SK-N-SH (cell line): ENCODE data around the gene ZNF283. TPM values are rescaled to one million over a fixed set of nuclear protein-coding genes. Genes with fewer than 3 reads are reported as not detected.
A peak's percentile ranks its signal among the peaks of the same experiment; 100 is the strongest.
"Not testable (repeated sequence)": the region's sequence is repeated elsewhere in the genome, so short reads cannot be mapped to it uniquely, and the experiment has no call there.

Experiments used
- CTCF ChIA-PET: fragments of 300-600, 350-600 bp; formaldehyde crosslinking; extraction: SDS; loops from one replicate; lab custom pipeline; 2021; lab: Yijun Ruan, JAX
- POLR2A ChIA-PET: fragments of 350-600 bp; sonication (Branson Sonifier 250); formaldehyde crosslinking; extraction: SDS; loops from one replicate; lab custom pipeline; 2020; ENCODE audit warnings: antibody characterized with exemption, inconsistent platforms; lab: Yijun Ruan, JAX
- DNase-seq: peaks from one replicate; pipeline ENCODE4 v3.0.0; 2012
- H2AFZ ChIP-seq: fragments of 200-600 bp; sonication (generic); 2 replicates; pipeline ENCODE4 v1.8.1; 2016; ENCODE audit warnings: antibody characterized with exemption, mild to moderate bottlenecking, low read depth
- H3F3A ChIP-seq: fragments of 200-600 bp; sonication (generic); replicated peaks from 2 replicates; pipeline ENCODE3; 2016; ENCODE audit warnings: antibody characterized with exemption, mild to moderate bottlenecking; ENCODE audit not compliant: insufficient read depth
- H3K27ac ChIP-seq, 2 experiments: fragments of 200-500 bp in 1 of 2; fragments of 200-600 bp in 1 of 2; sonication (Bioruptor generic) in 1 of 2; sonication (generic), shearing (Covaris generic) in 1 of 2; 2 replicates each; pipeline versions ENCODE4 v1.5.1 to v1.6.1; 2014 to 2016; ENCODE audit warnings: low read depth in 2 of 2, inconsistent platforms in 1 of 2, low read length in 1 of 2, mild to moderate bottlenecking in 1 of 2, mixed read lengths in 1 of 2
- H3K27me3 ChIP-seq: fragments of 200-600 bp; sonication (generic), shearing (Covaris generic); 2 replicates; pipeline ENCODE4 v1.6.1; 2016; ENCODE audit warnings: mixed run types; ENCODE audit not compliant: insufficient read depth
- H3K36me3 ChIP-seq, 2 experiments: fragments of 200-500 bp in 1 of 2; fragments of 200-600 bp in 1 of 2; sonication (Bioruptor generic) in 1 of 2; sonication (generic) in 1 of 2; replicated peaks in 1 of 2; 2 replicates each; pipeline versions ENCODE3 to v1.5.1; 2014 to 2016; ENCODE audit warnings: low read length in 1 of 2, mild to moderate bottlenecking in 1 of 2; ENCODE audit not compliant: insufficient read depth in 2 of 2, control insufficient read depth in 1 of 2
- H3K4me1 ChIP-seq, 2 experiments: fragments of 200-500 bp in 1 of 2; fragments of 200-600 bp in 1 of 2; sonication (Bioruptor generic) in 1 of 2; sonication (generic), shearing (Covaris generic) in 1 of 2; 2 replicates each; pipeline versions ENCODE4 v1.5.1 to v1.6.1; 2014 to 2016; ENCODE audit warnings: low read depth in 1 of 2, low read length in 1 of 2, mixed run types in 1 of 2; ENCODE audit not compliant: insufficient read depth in 2 of 2, control insufficient read depth in 1 of 2
- H3K4me2 ChIP-seq: fragments of 200-600 bp; sonication (generic), shearing (Covaris generic); 2 replicates; pipeline ENCODE4 v1.6.1; 2017; ENCODE audit warnings: mixed run types
- H3K4me3 ChIP-seq, 2 experiments: fragments of 200-500 bp in 1 of 2; fragments of 200-600 bp in 1 of 2; sonication (Bioruptor generic) in 1 of 2; sonication (generic), shearing (Covaris generic) in 1 of 2; 2 replicates each; pipeline versions ENCODE4 v1.5.1 to v1.8.1; 2014 to 2016; ENCODE audit warnings: low read depth in 2 of 2, inconsistent platforms in 1 of 2, low read length in 1 of 2, mild to moderate bottlenecking in 1 of 2, mixed read lengths in 1 of 2, moderate library complexity in 1 of 2
- H3K79me2 ChIP-seq: fragments of 200-600 bp; sonication (generic); 2 replicates; pipeline ENCODE4 v1.8.1; 2017; ENCODE audit warnings: mild to moderate bottlenecking; ENCODE audit not compliant: insufficient read depth
- H3K9ac ChIP-seq: fragments of 200-600 bp; sonication (generic); 2 replicates; pipeline ENCODE4 v1.6.1; 2017; ENCODE audit warnings: mixed run types
- H3K9me2 ChIP-seq: fragments of 200-600 bp; sonication (generic); 2 replicates; pipeline ENCODE4 v1.6.1; 2017; ENCODE audit warnings: mixed run types
- H3K9me3 ChIP-seq: fragments of 200-600 bp; sonication (generic); 2 replicates; pipeline ENCODE4 v1.6.1; 2017; ENCODE audit warnings: mixed run types, mild to moderate bottlenecking, moderate library complexity
- H4K20me1 ChIP-seq: fragments of 200-600 bp; sonication (generic); 2 replicates; pipeline ENCODE4 v1.6.1; 2017; ENCODE audit warnings: mild to moderate bottlenecking, mixed run types; ENCODE audit not compliant: insufficient read depth
- ELF1 ChIP-seq: IDR thresholded peaks from 2 replicates; pipeline ENCODE4 v1.4.0; 2012
- MAX ChIP-seq: IDR thresholded peaks from 2 replicates; pipeline ENCODE4 v1.4.0; 2012; ENCODE audit warnings: low read depth
- MEF2A ChIP-seq: IDR thresholded peaks from 2 replicates; pipeline ENCODE4 v1.4.0; 2012; ENCODE audit warnings: low read depth, borderline replicate concordance
- NFIC ChIP-seq: IDR thresholded peaks from 2 replicates; pipeline ENCODE4 v1.4.0; 2012; ENCODE audit warnings: borderline replicate concordance
- PBX3 ChIP-seq: IDR thresholded peaks from 2 replicates; pipeline ENCODE4; 2012
- RAD21 ChIP-seq: IDR thresholded peaks from 2 replicates; pipeline ENCODE4 v1.6.1; 2012; ENCODE audit warnings: mild to moderate bottlenecking, low read length
- REST ChIP-seq: IDR thresholded peaks from 2 replicates; pipeline ENCODE4 v1.6.1; 2012; ENCODE audit warnings: mild to moderate bottlenecking, low read depth, low read length, moderate library complexity
- RFX5 ChIP-seq: IDR thresholded peaks from 2 replicates; pipeline ENCODE4 v1.6.1; 2012; ENCODE audit warnings: mild to moderate bottlenecking, improper control_type of control experiment, low read length
- SIN3A ChIP-seq: IDR thresholded peaks from 2 replicates; pipeline ENCODE4 v1.6.1; 2012; ENCODE audit warnings: low read depth, mild to moderate bottlenecking, low read length, moderate library complexity, borderline replicate concordance
- TCF12 ChIP-seq: IDR thresholded peaks from 2 replicates; pipeline ENCODE4 v1.4.0; 2012
- USF2 ChIP-seq: fragments of 150-350 bp; IDR thresholded peaks from 2 replicates; pipeline ENCODE4 v1.6.1; 2017; ENCODE audit warnings: antibody characterized with exemption, low read length, low read depth, borderline replicate concordance
- WGBS: methylation state at CpG from one replicate; pipeline ENCODE4 v1.1.6; 2017; ENCODE audit warnings: low lambda C conversion rate; 5-methylcytosine and 5-hydroxymethylcytosine counted together
- polyA plus RNA-seq, 3 experiments: library from polyadenylated mRNA; depleted of rRNA; stranded (reverse); fragments of >200 nt; gene quantifications; 2 replicates each; pipeline ENCODE4 v1.2.3, GENCODE V29; 2012

ZNF283 gene
- polyA plus RNA-seq, 1 of the 3 experiments (the other 2 are of a cell fraction) = 1.6 TPM

- no peak for DNase-seq
- POLR2A ChIA-PET = no interaction called here
- Histone ChIP-seq H3F3A (no peaks in the 10 kb centered on the region), H3K9ac (no peak within 1 kb of the TSS), H3K36me3 (no peaks in the 10 kb centered on the region), H3K27ac (no peak within 1 kb of the TSS), H3K9me2 (no peaks in the 10 kb centered on the region), H3K27me3 (peaks cover under 1% of the 10 kb centered on the region; the same call in 1 of the 2 replicates), H4K20me1 (no peaks in the 10 kb centered on the region), H3K9me3 (no peaks in the 10 kb centered on the region), H3K79me2 (no peaks in the 10 kb centered on the region), H2AFZ (no peak within 1 kb of the TSS), H3K4me2 (no peak within 1 kb of the TSS), H3K4me1 (peaks cover 0 to 7% of the 10 kb centered on the region in 2 experiments; a peak in 1 of 4 replicates), H3K4me3 (no peak within 1 kb of the TSS)
- no peak for TF ChIP-seq PBX3
- peak; percentile 60; the same call in 1 of the 2 replicates for TF ChIP-seq REST
- no peak for TF ChIP-seq RFX5
- 46% methylated on average over 12 of the region's 12 CpGs for WGBS
- CTCF ChIA-PET = interaction anchor here (0.6 kb wide), 1 partner anchor 17 kb away, joined by 3 read pairs; no protein-coding TSS in a partner anchor
Observed at GRCh38 chr19:43802216-43802951, 24.7 kb upstream of the ZNF283 start, which contains the start of gene LYPD5. Gene LYPD5 (minus strand): TSS chr19:43802447. CDS start chr19:43802380, 67 bp downstream.

GRCh38 chr19:43804432-43804831 lies 22.7 kb upstream of the ZNF283 start:
- no peak overlapping the region for H2AFZ ChIP-seq
- WGBS = 3% methylated on average over 2 of the region's 2 CpGs
- no peak for DNase-seq
- H3K9me3 ChIP-seq = no peaks in the 10 kb centered on the region
- no peaks in the 10 kb centered on the region for H3K36me3 ChIP-seq
- H3K9me2 ChIP-seq = no peaks in the 10 kb centered on the region
- no peak overlapping the region for H3K4me3 ChIP-seq
- TF ChIP-seq MAX (no peak), MEF2A (no peak), RAD21 (no peak), NFIC (no peak), ELF1 (no peak), USF2 (no peak), TCF12 (no peak), SIN3A (no peak)
- no peak overlapping the region for H3K27ac ChIP-seq
- no peak overlapping the region for H3K9ac ChIP-seq
- H3K4me2 ChIP-seq = no peak overlapping the region
- CTCF ChIA-PET = interaction anchor here (2.5 kb wide), 1 partner anchor 38 kb away, joined by 9 read pairs; no protein-coding TSS in a partner anchor
- no peaks in the 10 kb centered on the region for H3K4me1 ChIP-seq
- H4K20me1 ChIP-seq = no peaks in the 10 kb centered on the region
- no peaks in the 10 kb centered on the region for H3K79me2 ChIP-seq
- POLR2A ChIA-PET = no interaction called here
- H3F3A ChIP-seq = no peaks in the 10 kb centered on the region
- H3K27me3 ChIP-seq = peaks cover 8% of the 10 kb centered on the region; the same call in 1 of the 2 replicates

- WGBS = 62% methylated on average over 6 of the region's 7 CpGs
Observed at GRCh38 chr19:43806401-43806800, 20.7 kb upstream of the ZNF283 start.

More at GRCh38 chr19:43806401-43806800, 20.7 kb upstream of the ZNF283 start:
- H3K9me2 ChIP-seq, H3K79me2 ChIP-seq, H4K20me1 ChIP-seq, H3K4me3 ChIP-seq, H3F3A ChIP-seq, H3K36me3 ChIP-seq, POLR2A ChIA-PET, H3K4me1 ChIP-seq, DNase-seq, H3K9me3 ChIP-seq, H3K27me3 ChIP-seq, H3K9ac ChIP-seq, H3K27ac ChIP-seq, H3K4me2 ChIP-seq, H2AFZ ChIP-seq: not testable (repeated sequence)
- CTCF ChIA-PET = interaction anchor here (1.4 to 2.5 kb wide), 2 partner anchors 21 to 40 kb away, joined by 5 to 9 read pairs; no protein-coding TSS in a partner anchor
